HG02884 (cell line): ENCODE data around the gene CDKAL1.
"Not testable (repeated sequence)": the region's sequence is repeated elsewhere in the genome, so short reads cannot be mapped to it uniquely, and the experiment has no call there.

ENCODE experiments used
- ATAC-seq: cut with Tn5 transposase; IDR thresholded peaks from one replicate; pipeline ENCODE4 v1.9.1; 2021; ENCODE audit warnings: mild to moderate bottlenecking, moderate library complexity; ENCODE audit not compliant: unreplicated experiment

Gene CDKAL1

DNA sequence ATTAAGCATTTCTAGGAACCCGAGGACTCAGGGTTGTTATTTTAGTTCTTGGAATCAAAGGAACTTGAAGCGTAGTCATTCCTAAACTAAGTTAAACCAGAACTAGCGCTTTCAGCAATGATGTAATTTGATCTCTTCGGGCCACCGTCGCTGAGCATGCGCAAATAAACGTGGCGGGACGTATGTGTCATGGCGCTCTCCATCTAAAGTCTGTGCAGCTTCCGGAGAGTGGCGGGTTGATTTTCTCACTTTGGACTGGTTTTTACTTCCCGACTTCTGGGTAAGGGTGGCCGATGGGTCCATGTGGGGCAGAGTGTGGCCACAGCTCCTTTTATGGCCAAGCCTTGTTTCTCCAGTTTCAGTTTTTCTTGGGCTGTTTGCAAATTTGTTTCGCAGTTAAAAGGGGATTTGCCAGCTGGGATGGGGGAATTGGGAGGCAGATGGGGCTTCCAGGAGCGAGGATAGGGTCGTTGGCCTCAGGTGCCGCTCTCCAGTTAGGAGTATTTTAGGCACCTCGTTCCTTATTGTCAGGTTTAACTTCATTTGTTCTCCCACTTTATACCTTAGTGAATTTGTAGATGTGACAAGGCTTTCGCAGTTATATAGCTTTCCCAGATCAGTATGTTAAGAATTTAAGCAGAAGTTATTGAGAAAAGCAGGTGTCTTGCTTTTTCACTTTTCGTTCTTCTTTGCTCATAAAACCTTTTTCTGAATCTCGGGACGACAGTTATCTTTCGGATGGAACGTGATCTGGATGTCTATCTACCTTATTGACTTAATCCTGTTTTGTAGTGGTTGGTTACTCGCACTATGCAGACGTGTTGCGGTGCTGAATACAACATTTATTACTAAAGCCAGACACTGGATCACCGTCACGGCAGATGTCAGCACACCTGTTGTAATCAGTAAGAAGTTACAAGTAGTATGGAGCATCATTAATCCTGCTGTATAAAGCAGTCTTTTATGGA lies at the start of gene CDKAL1:
Gene CDKAL1, plus strand, starts transcription at position 163 of the 968 bp plus-strand sequence. CDS start 11,894 bp downstream, outside the sequence.
- peak; percentile 78 for ATAC-seq

DNA sequence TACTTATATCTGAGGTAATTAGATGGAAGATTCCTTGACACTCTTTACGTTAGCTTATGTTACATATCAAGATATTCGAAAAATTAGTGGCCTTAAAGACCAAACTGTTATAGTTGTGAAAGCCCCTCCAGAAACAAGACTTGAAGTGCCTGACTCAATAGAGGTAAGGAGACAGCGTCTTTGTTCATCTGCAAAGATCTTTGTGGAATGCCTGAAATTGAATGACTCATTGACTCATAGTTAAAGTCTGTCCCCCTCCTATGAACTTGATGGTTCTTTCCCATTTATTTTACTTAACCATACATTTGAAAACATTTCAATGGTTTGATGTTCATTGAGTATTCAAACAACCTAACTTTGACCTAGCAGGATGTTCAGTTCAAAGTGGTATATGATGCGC lies 47.6 kb upstream of the CDKAL1 start:
- no peak for ATAC-seq

DNA sequence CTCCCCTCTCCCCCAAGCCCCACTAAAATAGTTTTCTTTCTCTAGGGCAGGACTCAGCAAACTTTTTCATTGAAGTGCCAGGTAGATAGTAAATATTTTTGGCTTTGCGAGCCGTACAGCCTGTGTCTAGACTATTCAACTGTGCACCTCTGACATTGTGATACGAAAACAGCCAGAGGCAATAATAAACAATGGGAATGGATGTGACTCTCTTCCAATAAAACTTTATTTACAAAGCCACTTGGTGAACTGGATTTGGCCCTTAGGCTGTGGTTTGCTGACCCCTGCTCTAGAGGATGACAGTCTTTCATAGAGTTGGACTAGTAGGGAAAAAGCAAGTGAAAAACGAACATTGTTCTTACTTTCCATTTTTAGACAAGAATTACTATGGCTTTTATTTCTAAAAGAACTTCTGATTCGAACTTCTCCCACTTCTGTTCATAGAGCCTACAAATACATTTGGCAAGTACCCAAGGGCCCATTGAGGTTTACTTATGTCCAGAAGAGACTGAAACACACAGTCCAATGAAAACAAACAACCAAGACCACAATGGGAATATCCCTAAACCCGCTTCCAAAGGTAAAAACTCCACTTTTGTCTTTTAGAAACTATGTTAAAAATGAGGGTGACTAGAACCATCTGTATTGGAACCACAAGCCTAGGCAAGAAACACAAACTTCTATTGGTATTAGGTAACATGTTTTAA lies 46.4 kb upstream of the CDKAL1 start:
- no peak for ATAC-seq

DNA sequence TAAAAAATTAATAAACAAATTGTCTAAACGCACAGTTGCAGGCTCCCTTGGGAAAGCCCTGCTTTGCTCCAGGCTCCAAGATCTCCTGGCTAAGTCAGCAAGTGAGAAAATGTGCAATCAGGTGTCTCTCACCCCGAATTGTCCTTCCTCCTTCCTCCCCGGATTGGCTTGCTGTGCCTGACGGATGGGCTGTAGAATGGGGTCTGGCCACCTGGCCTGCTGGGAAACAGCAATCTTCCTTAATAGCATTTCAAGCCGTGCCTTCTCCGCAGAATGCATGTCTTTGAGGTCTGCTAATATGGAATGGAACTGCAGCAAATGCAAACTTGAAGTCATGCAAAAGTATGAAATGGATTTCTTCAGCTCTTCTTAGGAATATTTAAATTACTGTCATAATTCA lies 43.7 kb upstream of the CDKAL1 start:
- ATAC-seq = no peak

DNA sequence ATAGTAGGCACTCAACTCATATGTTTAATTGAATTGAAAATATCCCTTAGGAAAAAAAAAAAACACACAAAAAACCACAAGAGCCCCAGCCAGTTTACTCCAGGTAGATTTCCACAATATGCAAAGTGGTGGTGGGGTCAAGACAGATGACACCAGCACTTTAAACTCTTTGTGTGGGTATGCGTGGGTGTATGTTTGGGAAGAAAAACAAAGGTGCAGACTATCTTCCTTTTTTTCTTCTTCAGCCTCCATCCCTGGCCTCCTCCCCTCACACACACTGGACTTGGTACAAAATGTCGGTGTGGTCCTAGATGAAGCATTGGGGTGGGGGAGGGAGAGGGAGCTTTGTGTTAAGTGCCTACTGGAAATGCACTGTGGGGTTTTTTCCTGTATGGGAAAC lies 42.2 kb upstream of the CDKAL1 start:
- ATAC-seq = no peak

DNA sequence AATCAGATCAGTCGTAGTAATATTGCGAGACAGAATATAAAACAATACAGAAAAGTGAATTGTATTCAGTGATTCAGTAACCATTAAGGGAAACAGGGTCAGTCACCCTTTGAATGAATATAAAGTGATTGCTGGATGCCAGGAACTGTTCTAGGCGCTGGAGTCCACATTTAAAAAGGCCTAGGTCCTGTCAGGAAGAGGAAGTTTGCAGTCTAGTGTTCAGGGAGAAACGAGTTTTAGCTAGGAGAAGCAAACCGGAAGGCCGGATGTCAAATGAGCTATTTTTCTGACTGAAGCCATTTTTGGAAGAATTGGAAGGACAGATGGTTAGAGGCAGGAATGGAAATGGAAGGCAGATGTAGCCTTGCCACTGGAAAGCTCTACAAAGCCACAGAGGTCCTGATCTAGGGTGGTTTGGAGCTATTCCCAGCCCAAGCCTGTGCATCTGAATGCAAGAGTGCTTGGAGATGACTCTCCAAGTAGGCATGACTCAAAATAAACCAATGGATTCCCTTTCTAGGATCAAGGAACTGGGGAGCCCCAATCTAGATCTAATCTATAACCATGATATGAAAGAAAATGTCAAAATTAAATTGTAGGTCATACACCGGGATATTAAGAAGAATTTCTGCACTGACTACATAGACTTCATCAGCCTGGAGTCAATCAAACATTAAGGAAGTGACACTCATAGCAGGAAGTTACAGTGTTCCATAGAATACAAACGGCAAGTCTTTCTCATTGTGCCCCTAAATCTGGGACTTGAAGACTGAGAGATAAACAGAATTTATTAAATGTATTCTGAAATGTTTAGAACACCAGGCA lies 36.8 kb upstream of the CDKAL1 start:
- no peak for ATAC-seq

DNA sequence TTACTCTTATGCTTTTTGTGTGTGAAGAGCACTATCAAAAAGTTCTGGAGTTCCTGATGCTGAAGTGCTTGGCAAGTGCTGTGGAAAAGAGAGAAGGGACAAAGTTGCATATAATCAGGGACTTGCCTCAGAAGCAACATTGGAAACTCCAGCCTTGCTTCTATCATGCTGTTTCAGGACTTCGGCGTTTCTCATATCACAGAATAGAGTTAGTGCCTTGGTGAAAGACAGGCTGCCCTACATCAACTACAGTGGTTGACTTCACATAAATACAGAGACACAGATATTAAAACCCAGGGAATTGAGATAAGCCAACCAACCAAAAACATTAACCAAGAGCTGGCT lies 36.2 kb upstream of the CDKAL1 start:
- ATAC-seq = no peak

DNA sequence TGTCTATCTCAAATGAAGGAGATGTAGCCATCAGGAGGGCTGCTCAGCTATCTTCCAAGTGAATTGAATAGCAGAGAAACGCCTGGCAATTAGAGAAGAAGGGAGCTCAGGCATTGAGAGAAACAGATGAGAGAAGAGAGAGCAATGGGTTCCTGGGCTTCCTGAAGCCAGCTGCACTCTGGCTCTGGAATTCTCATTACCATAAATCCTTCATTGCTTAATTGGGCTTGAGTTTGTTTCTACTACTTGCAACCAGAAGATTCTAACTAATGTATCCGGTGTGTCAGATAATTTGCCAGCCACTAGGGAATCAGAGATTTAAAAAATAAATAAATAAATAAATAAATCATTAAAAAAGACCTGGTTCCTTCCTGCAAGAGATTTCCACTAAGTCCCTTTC lies 25.0 kb upstream of the CDKAL1 start:
- ATAC-seq = no peak

DNA sequence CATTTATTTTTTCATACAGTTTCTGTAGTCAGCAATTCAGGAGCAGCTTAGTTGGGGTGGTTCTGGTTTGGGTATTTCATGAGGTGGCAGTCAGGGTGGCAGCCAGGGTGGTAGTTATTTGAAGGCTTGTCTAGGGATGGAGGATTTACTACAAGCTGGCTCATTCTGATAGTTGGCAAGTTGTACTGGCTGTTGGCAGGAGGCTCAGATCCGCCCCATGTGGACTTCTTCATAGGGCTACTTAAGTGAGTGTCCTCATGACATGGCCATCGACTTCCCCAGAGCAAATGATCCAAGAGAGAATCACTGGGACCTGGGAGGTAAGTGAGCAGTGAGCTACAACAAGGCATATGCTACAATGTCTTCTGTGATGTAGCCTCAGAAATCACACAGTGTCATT lies 22.4 kb upstream of the CDKAL1 start:
- ATAC-seq = no peak

DNA sequence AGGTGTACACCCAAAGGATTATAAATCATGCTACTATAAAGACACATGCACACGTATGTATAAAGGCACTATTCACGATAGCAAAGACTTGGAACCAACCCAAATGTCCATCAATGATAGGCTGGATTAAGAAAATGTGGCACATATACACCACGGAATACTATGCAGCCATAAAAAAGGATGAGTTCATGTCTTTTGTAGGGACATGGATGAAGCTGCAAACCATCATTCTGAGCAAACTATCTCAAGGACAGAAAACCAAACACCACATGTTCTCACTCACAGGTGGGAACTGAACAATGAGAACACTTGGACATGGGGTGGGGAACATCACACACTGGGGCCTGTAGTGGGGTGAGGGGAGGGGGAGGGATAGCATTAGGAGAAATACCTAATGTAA lies 9.0 kb upstream of the CDKAL1 start:
- ATAC-seq = not testable (repeated sequence)

DNA sequence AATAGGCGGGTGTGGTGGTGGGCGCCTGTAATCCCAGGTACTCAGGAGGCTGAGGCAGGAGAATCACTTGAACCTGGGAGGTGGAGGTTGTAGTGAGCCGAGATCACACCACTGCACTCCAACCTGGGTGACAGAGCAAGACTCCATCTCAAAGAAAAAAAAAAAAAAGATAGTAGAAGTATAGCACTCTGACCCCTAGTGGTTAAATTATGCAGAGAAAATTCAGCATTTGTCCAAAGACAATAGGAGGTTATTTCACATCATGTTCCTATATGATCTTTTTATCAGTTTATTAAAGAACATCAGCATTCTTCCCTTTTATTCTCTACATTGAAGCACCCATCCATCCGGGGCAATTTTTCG lies 5.2 kb upstream of the CDKAL1 start:
- ATAC-seq = not testable (repeated sequence)

DNA sequence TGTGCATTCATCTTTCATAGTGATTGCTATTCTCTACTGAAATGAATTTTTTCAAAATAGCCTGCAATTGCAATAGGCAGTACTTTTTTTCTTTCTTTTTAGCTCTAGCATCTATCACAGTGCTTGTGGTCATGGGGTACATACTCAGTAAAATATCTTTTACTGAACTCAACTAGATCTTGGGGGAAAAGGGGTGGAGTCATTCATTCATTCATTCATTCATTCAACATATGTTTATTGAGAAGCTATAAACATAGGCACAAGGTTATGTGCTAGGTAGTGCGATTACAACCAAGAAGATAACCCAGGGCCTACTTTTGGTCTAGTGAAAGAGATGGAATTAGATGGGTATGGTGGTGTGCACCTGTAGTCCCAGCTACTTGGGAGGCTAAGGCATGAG lies 1.4 kb upstream of the CDKAL1 start:
- ATAC-seq = no peak

DNA sequence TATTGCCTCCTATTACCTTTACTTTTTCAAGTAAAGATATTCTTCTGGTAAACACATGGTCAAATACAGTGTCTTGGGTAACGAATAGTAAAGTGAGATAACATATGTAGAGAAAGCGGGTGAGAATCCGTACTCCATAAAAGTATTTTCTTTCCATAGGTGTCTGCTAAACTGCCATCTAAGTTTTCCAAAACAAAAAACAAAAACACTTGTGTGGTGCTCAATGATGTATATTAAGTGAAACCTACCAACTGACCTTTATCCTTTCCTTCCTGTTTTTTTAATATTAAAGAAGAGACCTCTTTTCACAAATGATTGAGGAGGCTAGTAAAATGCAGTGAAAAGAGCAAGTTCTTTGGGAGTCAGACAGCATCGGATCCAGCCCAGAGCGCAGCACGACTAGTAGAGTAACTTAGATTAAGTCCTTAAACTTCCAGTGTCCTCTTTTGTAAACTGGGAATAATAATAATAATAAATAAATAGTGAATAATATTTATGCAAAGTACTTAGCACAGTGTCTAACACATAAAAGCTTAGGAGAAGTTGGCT lies 437 bp upstream of the CDKAL1 start:
- ATAC-seq = peak; percentile 17

DNA sequence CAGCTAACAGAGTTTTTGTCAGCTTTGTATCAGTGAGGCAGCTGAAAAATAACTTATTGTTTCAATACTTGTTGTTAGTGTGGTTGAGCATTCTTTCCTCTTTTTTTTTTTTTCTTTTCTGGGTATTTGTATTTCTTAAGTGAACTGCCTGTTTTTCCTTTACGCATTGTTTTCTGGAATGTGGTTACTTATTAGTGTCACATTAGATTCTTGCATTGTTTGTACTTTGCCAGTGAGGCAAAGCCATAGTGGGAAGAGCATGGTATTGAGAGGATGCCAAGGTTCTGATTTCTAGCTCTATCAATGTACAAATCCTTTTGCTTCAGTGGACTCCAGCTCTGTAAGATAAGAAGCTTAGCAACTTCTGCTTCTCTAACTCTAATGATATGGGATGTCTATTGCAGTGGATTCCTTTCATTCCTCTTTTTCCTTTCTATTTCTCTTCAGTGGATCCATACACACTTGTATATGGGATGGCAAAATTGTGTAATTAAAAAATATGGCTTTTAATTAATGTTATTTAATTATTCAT lies 3.9 kb downstream of the CDKAL1 start:
- no peak for ATAC-seq

DNA sequence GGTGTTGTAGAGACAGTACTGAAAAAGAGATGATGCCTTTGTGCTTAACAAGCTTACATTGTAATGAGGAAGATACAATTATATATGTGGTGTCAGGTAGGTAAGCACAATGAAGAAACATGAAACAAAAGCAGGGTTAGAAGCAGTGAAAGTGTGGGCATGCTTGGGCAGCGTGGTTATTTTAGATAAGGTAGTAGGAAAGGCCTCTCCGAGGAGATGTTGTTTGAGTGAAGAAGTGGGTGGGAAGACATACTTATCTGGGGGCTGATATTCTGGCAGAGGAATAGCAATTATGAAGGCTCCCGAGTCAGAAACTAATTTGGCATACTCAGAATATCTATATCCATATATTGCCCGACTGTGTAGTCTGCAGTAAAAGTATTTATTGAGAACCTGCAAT lies 4.7 kb downstream of the CDKAL1 start:
- ATAC-seq = no peak

DNA sequence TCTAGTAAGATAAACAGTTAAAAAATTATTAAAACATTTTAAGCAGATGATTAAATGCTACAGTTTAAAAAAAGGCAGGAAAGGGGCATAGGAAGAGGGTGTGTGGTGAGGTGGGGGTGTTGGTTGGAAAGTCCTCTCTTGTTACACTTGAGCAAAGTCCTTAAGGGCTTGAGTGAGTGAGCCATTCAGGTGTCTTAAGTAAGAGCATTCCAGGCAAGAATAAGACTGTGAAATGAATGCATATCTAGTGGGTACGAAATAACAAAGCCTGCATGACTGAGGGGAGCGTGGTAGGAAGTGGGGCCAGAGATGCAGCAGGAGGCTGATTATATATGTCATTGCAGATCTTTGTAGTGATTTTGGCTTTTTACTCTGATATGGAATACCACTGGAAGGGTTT lies 5.1 kb downstream of the CDKAL1 start:
- ATAC-seq = no peak

DNA sequence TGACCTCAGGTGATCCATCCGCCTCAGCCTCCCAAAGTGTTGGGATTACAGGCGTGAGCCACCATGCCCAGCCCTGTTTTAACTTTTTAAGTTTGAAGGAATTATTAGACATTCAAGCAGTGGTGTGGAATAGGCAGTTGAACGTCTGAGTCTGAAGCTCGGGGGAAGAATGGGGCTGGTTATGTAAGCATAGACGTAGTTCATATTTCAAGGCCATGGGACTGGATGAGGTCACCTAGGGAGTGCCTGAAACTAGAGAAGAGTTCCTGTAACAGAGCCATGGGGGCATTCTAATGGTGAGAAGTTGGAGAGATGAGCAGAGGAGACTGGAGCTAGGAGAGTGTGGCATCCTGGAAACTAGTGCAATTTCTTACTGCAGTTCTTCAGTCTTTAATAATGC lies 6.4 kb downstream of the CDKAL1 start:
- no peak for ATAC-seq

DNA sequence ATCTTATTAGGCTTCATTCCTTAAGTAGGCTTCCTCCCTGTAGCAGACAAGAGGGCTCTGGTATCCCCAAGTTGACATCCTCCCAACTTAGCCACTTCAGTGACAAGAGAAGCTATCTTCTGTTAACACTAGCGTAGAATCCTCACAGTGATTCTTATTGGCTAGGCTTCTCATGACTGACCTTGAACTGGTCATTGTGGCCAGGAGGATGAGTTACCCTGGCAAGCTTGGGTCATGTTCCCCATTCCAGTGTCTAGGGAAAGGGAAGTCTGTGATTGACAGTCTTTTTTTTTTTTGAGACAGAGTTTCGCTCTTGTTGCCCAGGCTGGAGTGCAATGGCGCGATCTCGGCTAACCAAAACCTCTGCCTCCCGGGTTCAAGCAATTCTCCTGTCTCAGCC lies 7.1 kb downstream of the CDKAL1 start:
- no peak for ATAC-seq

DNA sequence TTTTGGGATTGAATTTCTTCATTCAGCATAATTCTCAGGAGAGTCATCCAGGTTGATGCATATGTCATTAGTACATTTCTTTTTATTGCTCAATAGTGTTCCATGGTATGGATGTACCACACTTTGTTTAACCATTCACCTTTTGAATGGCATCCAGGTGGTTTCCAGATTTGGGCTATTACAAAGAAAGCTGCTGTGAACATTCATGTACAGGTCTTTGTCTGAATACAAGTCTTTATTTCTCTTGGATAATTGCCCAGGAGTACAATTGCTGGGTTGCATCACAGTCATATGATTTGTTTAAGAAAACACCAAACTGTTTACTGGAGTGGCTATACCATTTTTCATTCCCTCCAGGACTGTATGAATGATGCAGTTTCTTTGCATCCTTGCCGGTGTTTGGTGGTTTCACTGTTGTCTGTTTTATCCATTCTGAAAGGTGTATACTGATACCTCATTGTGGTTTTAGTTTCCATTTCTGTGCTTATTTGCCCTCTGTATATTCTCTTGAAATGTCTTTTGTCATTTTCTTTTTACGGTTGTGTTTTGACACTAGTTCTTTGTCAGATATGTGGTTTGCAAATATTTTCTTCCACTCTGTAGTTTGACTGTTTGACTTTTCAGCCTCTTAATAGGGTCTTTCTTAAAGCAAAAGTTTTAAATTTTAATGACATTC lies 8.8 kb downstream of the CDKAL1 start:
- peak; percentile 99 for ATAC-seq

DNA sequence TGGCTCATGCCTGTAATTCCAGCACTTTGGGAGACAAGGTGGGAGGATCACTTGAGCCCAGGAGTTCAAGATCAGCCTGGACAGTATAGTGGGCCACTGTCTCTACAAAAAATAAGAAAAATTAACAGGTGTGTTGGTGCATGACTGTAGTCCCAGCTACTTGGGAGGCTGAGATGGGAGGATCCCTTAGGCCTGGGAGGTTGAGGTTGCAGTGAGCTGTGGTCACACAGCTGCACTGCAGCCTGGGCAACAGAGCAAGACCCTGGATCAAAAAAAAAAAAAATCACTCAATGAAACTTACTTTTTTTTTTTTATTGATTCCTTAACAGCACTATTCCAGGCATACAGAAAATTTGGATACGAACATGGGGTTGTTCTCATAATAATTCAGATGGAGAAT lies 14.0 kb downstream of the CDKAL1 start:
- no peak for ATAC-seq
